CD4-positive, alpha-beta T cell treated with Interleukin-12 subunit alpha and Interleukin-12 subunit beta, for 1 hour (primary cell): Measurements from ENCODE around the gene KCTD19.

Source experiments
- DNase-seq: peaks from one replicate; pipeline ENCODE4 v3.0.0-alpha.2; 2020

Gene KCTD19

DNA sequence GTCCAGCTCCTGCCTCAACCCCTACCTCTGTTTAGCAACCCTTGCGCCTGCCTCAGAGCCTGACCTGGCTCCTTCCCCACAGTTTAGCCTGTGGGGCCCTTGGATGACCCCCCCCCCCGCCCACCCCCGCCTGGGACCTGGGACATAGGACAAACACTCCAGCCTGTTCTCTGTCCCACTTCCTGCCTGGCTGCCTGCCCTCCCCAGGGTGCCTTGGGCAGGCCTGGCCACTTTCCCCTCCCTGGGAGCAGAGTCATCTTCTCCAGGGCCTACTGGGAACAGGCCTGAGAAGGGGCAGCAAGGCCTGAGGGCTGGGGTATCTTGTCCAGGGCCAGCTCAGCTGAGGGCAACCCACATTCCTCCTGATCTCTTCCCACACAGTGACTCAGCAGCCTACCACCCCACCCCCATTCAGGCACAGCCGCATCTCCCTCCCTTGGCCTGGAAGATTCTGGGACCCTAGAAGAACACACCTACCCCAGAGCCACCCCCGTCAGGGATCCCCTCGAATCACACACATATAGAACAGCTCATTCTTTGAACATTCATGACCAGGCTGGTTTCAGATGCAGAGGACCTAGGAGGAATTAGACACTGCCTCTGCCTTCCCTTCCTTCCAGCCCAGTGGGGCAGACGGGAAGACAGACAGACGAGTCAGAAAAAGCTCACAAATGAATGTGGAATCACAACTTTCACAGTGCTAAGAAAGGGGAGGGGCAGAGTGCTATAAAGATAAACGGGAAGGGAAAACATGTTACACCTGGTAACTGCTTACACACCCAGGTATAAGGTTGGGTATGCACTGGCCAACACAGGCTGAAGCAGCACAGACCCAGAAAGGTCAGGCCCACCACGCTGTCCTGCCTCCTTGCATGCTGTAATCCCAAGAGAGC lies 85.3 kb downstream of the KCTD19 start:
- DNase-seq = no peak

DNA sequence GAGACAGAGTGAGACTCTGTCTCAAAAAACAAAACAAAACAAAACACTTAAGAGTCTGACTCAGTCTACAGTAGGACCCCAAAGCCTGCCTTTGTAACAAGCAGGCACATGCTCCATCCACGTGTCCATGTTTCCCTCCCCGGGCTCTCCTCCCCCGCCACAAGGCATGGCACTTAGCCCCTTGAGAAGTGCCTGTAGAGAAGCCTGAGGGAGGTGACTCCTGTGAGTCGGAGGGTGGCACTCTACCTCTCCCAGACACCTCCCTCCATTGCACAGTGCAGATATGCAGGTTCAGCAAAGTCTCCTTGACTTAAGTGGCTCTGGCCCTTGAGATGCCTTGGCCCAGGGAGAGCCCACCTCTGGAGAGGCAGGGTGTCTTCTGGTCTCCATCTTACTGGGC lies 86.0 kb downstream of the KCTD19 start:
- no peak for DNase-seq
